ENCODE results near the gene KLK10.

DNA sequence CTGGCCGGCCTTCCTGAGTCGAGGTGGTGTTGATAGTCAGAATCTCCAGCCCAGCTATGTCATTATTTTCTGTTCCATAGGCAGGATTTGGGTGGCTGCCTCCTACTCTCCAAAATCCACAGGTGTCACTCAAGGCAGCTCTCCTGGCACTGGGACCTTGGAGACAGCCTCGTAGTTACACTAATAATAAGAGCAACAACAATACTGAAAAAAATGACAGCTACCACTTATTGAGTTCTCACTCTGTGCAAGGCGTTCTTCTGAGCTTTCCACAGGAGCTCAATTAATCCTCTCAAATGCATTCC, 27.5 kb upstream of the KLK10 start:
- TF ChIP-seq, protein P1, sequence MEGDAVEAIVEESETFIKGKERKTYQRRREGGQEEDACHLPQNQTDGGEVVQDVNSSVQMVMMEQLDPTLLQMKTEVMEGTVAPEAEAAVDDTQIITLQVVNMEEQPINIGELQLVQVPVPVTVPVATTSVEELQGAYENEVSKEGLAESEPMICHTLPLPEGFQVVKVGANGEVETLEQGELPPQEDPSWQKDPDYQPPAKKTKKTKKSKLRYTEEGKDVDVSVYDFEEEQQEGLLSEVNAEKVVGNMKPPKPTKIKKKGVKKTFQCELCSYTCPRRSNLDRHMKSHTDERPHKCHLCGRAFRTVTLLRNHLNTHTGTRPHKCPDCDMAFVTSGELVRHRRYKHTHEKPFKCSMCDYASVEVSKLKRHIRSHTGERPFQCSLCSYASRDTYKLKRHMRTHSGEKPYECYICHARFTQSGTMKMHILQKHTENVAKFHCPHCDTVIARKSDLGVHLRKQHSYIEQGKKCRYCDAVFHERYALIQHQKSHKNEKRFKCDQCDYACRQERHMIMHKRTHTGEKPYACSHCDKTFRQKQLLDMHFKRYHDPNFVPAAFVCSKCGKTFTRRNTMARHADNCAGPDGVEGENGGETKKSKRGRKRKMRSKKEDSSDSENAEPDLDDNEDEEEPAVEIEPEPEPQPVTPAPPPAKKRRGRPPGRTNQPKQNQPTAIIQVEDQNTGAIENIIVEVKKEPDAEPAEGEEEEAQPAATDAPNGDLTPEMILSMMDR (conservative IDR thresholded peaks at IDR 0.05; ENCODE audit: low read depth, low read length), result no peak
- TF ChIP-seq EZH2 (IDR thresholded peaks at IDR 0.05; ENCODE audit: borderline replicate concordance, low read depth, low read length, poor library complexity, severe bottlenecking), result no peak
